Smooth muscle cell (in vitro differentiated cells): ENCODE results near the gene CAMK2B. TPM values are rescaled to one million over a fixed set of nuclear protein-coding genes. Genes with fewer than 3 reads are reported as not detected.

Source experiments
- DNase-seq: peaks from one replicate; lab custom pipeline; 2025; ENCODE audit not compliant: unreplicated experiment; lab: John Stamatoyannopoulos, UW
- H2AFZ ChIP-seq: fragments of 200-600 bp; sonication (generic); 2 replicates; pipeline ENCODE4 v1.6.0; 2016; ENCODE audit warnings: antibody characterized with exemption, low read depth, mild to moderate bottlenecking
- H3F3A ChIP-seq: fragments of 200-600 bp; sonication (generic); 2 replicates; pipeline ENCODE4 v1.6.0; 2017; ENCODE audit warnings: antibody characterized with exemption, low read depth
- H3K27ac ChIP-seq: fragments of 200-600 bp; sonication (generic); 2 replicates; pipeline ENCODE4 v1.5.1; 2016; ENCODE audit warnings: low read depth, mild to moderate bottlenecking
- H3K27me3 ChIP-seq: fragments of 200-600 bp; sonication (generic); 2 replicates; pipeline ENCODE4 v1.6.1; 2016; ENCODE audit warnings: low read depth, mild to moderate bottlenecking
- H3K36me3 ChIP-seq: fragments of 200-600 bp; sonication (generic); 2 replicates; pipeline ENCODE4 v1.5.1; 2016; ENCODE audit warnings: low read depth
- H3K4me1 ChIP-seq: fragments of 200-600 bp; sonication (generic); 2 replicates; pipeline ENCODE4 v1.5.1; 2016; ENCODE audit warnings: low read depth
- H3K4me2 ChIP-seq: fragments of 200-600 bp; sonication (generic); 2 replicates; pipeline ENCODE4 v1.6.0; 2016; ENCODE audit warnings: mild to moderate bottlenecking
- H3K4me3 ChIP-seq: fragments of 200-600 bp; sonication (generic); 2 replicates; pipeline ENCODE4 v1.5.1; 2016; ENCODE audit warnings: mild to moderate bottlenecking
- H3K79me2 ChIP-seq: fragments of 200-600 bp; sonication (generic); 2 replicates; pipeline ENCODE4 v1.6.0; 2016; ENCODE audit warnings: low read depth, mild to moderate bottlenecking
- H3K9ac ChIP-seq: fragments of 200-600 bp; sonication (generic); 2 replicates; pipeline ENCODE4 v1.6.0; 2016; ENCODE audit warnings: low read depth
- H3K9me3 ChIP-seq: fragments of 200-600 bp; sonication (generic); replicated peaks from 2 replicates; pipeline ENCODE4 v1.5.1; 2016; ENCODE audit warnings: low read depth
- H4K20me1 ChIP-seq: fragments of 200-600 bp; sonication (generic); 2 replicates; pipeline ENCODE4 v1.6.0; 2016; ENCODE audit warnings: low read depth
- CTCF ChIP-seq: fragments of 200-600 bp; sonication (generic); IDR thresholded peaks from 2 replicates; pipeline ENCODE4 v1.5.1; 2017; ENCODE audit warnings: borderline replicate concordance, mild to moderate bottlenecking, antibody characterized with exemption; ENCODE audit not compliant: insufficient read depth, poor library complexity, severe bottlenecking
- WGBS: methylation state at CpG from one replicate; pipeline ENCODE4 v1.1.7; 2016; ENCODE audit warnings: low lambda C conversion rate; 5-methylcytosine and 5-hydroxymethylcytosine counted together
- polyA plus RNA-seq: library from polyadenylated mRNA; unstranded; fragments of >200 nt; fragmentation: Nextera tagmentation; extraction: Ambion mirVana; gene quantifications from 2 replicates; pipeline ENCODE4 v1.2.1, GENCODE V29; 2016
- total RNA-seq: library from RNA; depleted of rRNA; stranded (reverse); fragments of >200 nt; gene quantifications from 2 replicates; pipeline ENCODE4 v1.2.3, GENCODE V29; 2014

The CAMK2B gene
- total and polyA plus RNA-seq, 2 experiments from 2014 or later = not detected

DNA sequence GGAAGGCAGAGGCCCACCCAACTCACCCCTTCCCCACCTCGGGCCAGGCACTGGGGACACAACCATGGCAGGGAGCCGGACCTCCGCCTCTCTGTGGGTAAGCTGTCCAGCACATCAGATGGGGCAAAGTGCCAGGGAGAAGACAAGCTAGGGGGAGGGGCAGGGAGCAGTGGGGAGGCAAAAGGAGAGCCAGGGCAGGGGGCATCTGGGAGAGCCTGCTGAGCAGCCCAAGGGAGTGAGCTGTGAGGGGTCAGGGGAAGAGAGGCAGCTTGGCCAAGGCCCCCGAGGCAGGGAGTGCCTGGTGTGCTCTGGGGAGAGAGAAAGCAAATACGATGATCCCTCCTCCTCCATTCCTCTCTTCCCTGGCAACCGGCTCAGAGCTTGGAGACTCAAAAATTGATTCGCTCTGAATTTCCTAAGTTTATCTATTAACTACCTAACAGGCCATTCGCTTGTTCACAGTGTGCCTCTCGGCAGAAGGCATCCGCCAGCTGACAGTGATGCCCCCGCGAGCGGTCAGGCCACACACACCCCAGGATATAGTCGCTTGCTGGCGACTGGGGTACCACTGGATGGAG lies 4.5 kb downstream of the CAMK2B start:
- no peak overlapping the region for H3K27ac ChIP-seq
- 89% methylated on average over 15 of the region's 15 CpGs for WGBS
- H3K36me3 ChIP-seq = no peaks in the 10 kb centered on the region
- no peaks in the 10 kb centered on the region for H4K20me1 ChIP-seq
- H3K9me3 ChIP-seq = no peaks in the 10 kb centered on the region
- H3K27me3 ChIP-seq = peaks cover 63% of the 10 kb centered on the region
- no peak overlapping the region for H3K4me2 ChIP-seq
- H2AFZ ChIP-seq = no peak overlapping the region
- no peaks in the 10 kb centered on the region for H3F3A ChIP-seq
- TF ChIP-seq CTCF = no peak
- no peaks in the 10 kb centered on the region for H3K4me1 ChIP-seq
- no peak overlapping the region for H3K4me3 ChIP-seq
- no peak for DNase-seq
- H3K9ac ChIP-seq = no peak overlapping the region
- no peaks in the 10 kb centered on the region for H3K79me2 ChIP-seq

- H3F3A ChIP-seq = no peaks in the 10 kb centered on the region
- H3K4me2 ChIP-seq = no peak overlapping the region
- no peak overlapping the region for H3K9ac ChIP-seq
- H3K79me2 ChIP-seq = no peaks in the 10 kb centered on the region
- no peak overlapping the region for H3K4me3 ChIP-seq
- WGBS = 88% methylated on average over 5 of the region's 5 CpGs
- H3K9me3 ChIP-seq = no peaks in the 10 kb centered on the region
- no peak overlapping the region for H2AFZ ChIP-seq
- H3K4me1 ChIP-seq = no peaks in the 10 kb centered on the region
- no peaks in the 10 kb centered on the region for H3K36me3 ChIP-seq
- no peak overlapping the region for H3K27ac ChIP-seq
- DNase-seq = no peak
- no peaks in the 10 kb centered on the region for H4K20me1 ChIP-seq
- TF ChIP-seq CTCF = no peak
- H3K27me3 ChIP-seq = peaks cover 68% of the 10 kb centered on the region
Measured at GRCh38 chr7:44320141-44320540, 5.3 kb downstream of the CAMK2B start.

GRCh38 chr7:44318332-44318731 lies 7.1 kb downstream of the CAMK2B start:
- DNase-seq = no peak
- H2AFZ ChIP-seq = no peak overlapping the region
- no peaks in the 10 kb centered on the region for H3K36me3 ChIP-seq
- WGBS = 74% methylated on average over 2 of the region's 2 CpGs
- H3K9ac ChIP-seq = no peak overlapping the region
- H3K27ac ChIP-seq = no peak overlapping the region
- no peak for TF ChIP-seq CTCF
- peaks cover 59% of the 10 kb centered on the region for H3K27me3 ChIP-seq
- no peaks in the 10 kb centered on the region for H3K4me1 ChIP-seq
- H3K4me3 ChIP-seq = no peak overlapping the region
- H3K4me2 ChIP-seq = no peak overlapping the region
- H3K9me3 ChIP-seq = no peaks in the 10 kb centered on the region
- no peaks in the 10 kb centered on the region for H3K79me2 ChIP-seq
- H3F3A ChIP-seq = no peaks in the 10 kb centered on the region
- no peaks in the 10 kb centered on the region for H4K20me1 ChIP-seq

GRCh38 chr7:44315301-44315903 lies 10.0 kb downstream of the CAMK2B start:
- H3K4me2 ChIP-seq = no peak overlapping the region
- no peaks in the 10 kb centered on the region for H3F3A ChIP-seq
- H4K20me1 ChIP-seq = no peaks in the 10 kb centered on the region
- no peak overlapping the region for H2AFZ ChIP-seq
- no peak overlapping the region for H3K9ac ChIP-seq
- no peak for TF ChIP-seq CTCF
- H3K4me3 ChIP-seq = no peak overlapping the region
- H3K79me2 ChIP-seq = no peaks in the 10 kb centered on the region
- H3K36me3 ChIP-seq = no peaks in the 10 kb centered on the region
- H3K9me3 ChIP-seq = no peaks in the 10 kb centered on the region
- no peak overlapping the region for H3K27ac ChIP-seq
- no peak for DNase-seq
- 77% methylated on average over 3 of the region's 3 CpGs for WGBS
- peaks cover 36% of the 10 kb centered on the region for H3K27me3 ChIP-seq
- no peaks in the 10 kb centered on the region for H3K4me1 ChIP-seq
